ENCODE results near the gene POU3F1.

POU3F1 gene

GRCh38 chr1:38028105-38028591, 18.4 kb downstream of the POU3F1 start:
- peak; percentile 80 for DNase-seq
- ATAC-seq: peak; percentile 91

- DNase-seq (no peak), ATAC-seq (no peak)
Measured at GRCh38 chr1:38027201-38028104, 19.1 kb downstream of the POU3F1 start.

GRCh38 chr1:38026592-38027200, 19.9 kb downstream of the POU3F1 start:
- DNase-seq (peak; percentile 65), ATAC-seq (no peak)

GRCh38 chr1:38025664-38026063, 20.9 kb downstream of the POU3F1 start:
- DNase-seq: no peak
- ATAC-seq: no peak

- DNase-seq: no peak
Measured at GRCh38 chr1:38025233-38025632, 21.4 kb downstream of the POU3F1 start.

GRCh38 chr1:38022810-38023209, 23.8 kb downstream of the POU3F1 start:
- no peak for ATAC-seq
- no peak for DNase-seq

More at GRCh38 chr1:38025233-38025632, 21.4 kb downstream of the POU3F1 start:
- ATAC-seq: no peak

- no peak for DNase-seq
- no peak for ATAC-seq
Measured at GRCh38 chr1:38021969-38022368, 24.6 kb downstream of the POU3F1 start.

- no peak for ATAC-seq
Measured at GRCh38 chr1:38020396-38020795, 26.2 kb downstream of the POU3F1 start.

GRCh38 chr1:38018864-38019343, 27.7 kb downstream of the POU3F1 start:
- no peak for DNase-seq
- peak; percentile 65 for ATAC-seq

More at GRCh38 chr1:38020396-38020795, 26.2 kb downstream of the POU3F1 start:
- no peak for DNase-seq

- DNase-seq (no peak), ATAC-seq (no peak)
Measured at GRCh38 chr1:38015978-38016725, 30.4 kb downstream of the POU3F1 start.

GRCh38 chr1:38014724-38015424, 31.7 kb downstream of the POU3F1 start:
- DNase-seq (no peak), ATAC-seq (no peak)

GRCh38 chr1:38014171-38014570, 32.4 kb downstream of the POU3F1 start:
- ATAC-seq (no peak), DNase-seq (no peak)

GRCh38 chr1:38013227-38013622, 33.4 kb downstream of the POU3F1 start:
- DNase-seq (no peak), ATAC-seq (no peak)

GRCh38 chr1:38012363-38013226, 34.0 kb downstream of the POU3F1 start, which contains the start of gene UTP11:
Gene UTP11, plus strand, starts transcription at chr1:38012734. Its CDS starts 69 bp downstream, at chr1:38012803.
- peak; percentile 89 for DNase-seq
- peak; percentile 85 for ATAC-seq

- ATAC-seq (no peak), DNase-seq (no peak)
Measured at GRCh38 chr1:38009841-38010180, 36.8 kb downstream of the POU3F1 start.

GRCh38 chr1:38009088-38009840, 37.3 kb downstream of the POU3F1 start:
- ATAC-seq: peak; percentile 81
- peak; percentile 65 for DNase-seq

GRCh38 chr1:38006008-38006828, 40.4 kb downstream of the POU3F1 start:
- no peak for DNase-seq
- ATAC-seq: no peak

GRCh38 chr1:38005195-38006007, 41.2 kb downstream of the POU3F1 start, which contains the start of gene FHL3:
Gene FHL3, minus strand, starts transcription at chr1:38005514. Its CDS starts 6,102 bp downstream, at chr1:37999412.
- ATAC-seq (peak; percentile 5), DNase-seq (peak; percentile 70)

Measured in stimulated activated naive CD8-positive, alpha-beta T cell treated with anti-CD3 and anti-CD28 coated beads, Interleukin-15, Interleukin-2, amounts not matched to agents 100 U/mL and 50 U/mL, for 24 hours (primary cell).